OCI-LY7 (cell line): ENCODE data around the gene KLHDC8A. TPM values are rescaled to one million over a fixed set of nuclear protein-coding genes. Genes with fewer than 3 reads are reported as not detected.

Experiments used
- BruUV-seq: library from RNA; stranded (reverse); fragments of 400-500 nt; replicated peaks from 2 replicates; lab custom pipeline; 2021; lab: Mats Ljungman, UMichigan
- CTCF ChIA-PET: fragments of 300-600 bp; sonication (Branson Sonifier 250); formaldehyde crosslinking; loops from one replicate; lab custom pipeline; 2022; ENCODE audit warnings: antibody characterized with exemption; ENCODE audit not compliant: unreplicated experiment; lab: Charles Lee
- POLR2A ChIA-PET: fragments of 300-600 bp; sonication (Branson Sonifier 250); formaldehyde crosslinking; loops from one replicate; lab custom pipeline; 2022; ENCODE audit warnings: antibody characterized with exemption; lab: Charles Lee
- DNase-seq: peaks from one replicate; pipeline ENCODE4 v3.0.0-alpha.2; 2015; ENCODE audit warnings: low spot score
- H2AFZ ChIP-seq: fragments of 200-600 bp; sonication (generic), shearing (Covaris generic); 2 replicates; pipeline ENCODE4 v1.6.1; 2014; ENCODE audit warnings: mild to moderate bottlenecking, antibody characterized with exemption, low read length, moderate library complexity
- H3K27ac ChIP-seq: fragments of 200-600 bp; sonication (generic); 2 replicates; pipeline ENCODE4 v1.5.1; 2014; ENCODE audit warnings: mixed run types, low read depth, mild to moderate bottlenecking, moderate library complexity, low read length, inconsistent platforms; ENCODE audit not compliant: poor library complexity, severe bottlenecking
- H3K36me3 ChIP-seq: fragments of 200-600 bp; sonication (generic); 2 replicates; pipeline ENCODE4 v1.6.1; 2014; ENCODE audit warnings: mild to moderate bottlenecking, antibody characterized with exemption, low read length, moderate library complexity, mixed read lengths; ENCODE audit not compliant: insufficient read depth
- H3K4me1 ChIP-seq: fragments of 200-600 bp; sonication (generic); 2 replicates; pipeline ENCODE4 v1.5.1; 2014; ENCODE audit warnings: mild to moderate bottlenecking, low read length; ENCODE audit not compliant: insufficient read depth, poor library complexity, severe bottlenecking
- H3K4me2 ChIP-seq: fragments of 200-600 bp; sonication (generic); 2 replicates; pipeline ENCODE4 v1.6.1; 2014; ENCODE audit warnings: mild to moderate bottlenecking, low read length
- H3K4me3 ChIP-seq: fragments of 200-600 bp; sonication (generic); 2 replicates; pipeline ENCODE4 v1.5.1; 2014; ENCODE audit warnings: mild to moderate bottlenecking, low read depth, low read length; ENCODE audit not compliant: poor library complexity, severe bottlenecking
- H3K79me2 ChIP-seq: fragments of 200-600 bp; sonication (generic); 2 replicates; pipeline ENCODE4 v1.6.1; 2016; ENCODE audit warnings: low read depth, mild to moderate bottlenecking, low read length, moderate library complexity, mixed read lengths; ENCODE audit not compliant: insufficient read depth
- H3K9me2 ChIP-seq: fragments of 200-600 bp; sonication (generic); 2 replicates; pipeline ENCODE4 v1.6.1; 2016; ENCODE audit warnings: mild to moderate bottlenecking, low read length, mixed read lengths; ENCODE audit not compliant: insufficient read depth
- H3K9me3 ChIP-seq: fragments of 200-600 bp; sonication (generic); 2 replicates; pipeline ENCODE4 v1.6.1; 2014; ENCODE audit warnings: mild to moderate bottlenecking, mixed run types, low read length, mixed read lengths
- H4K20me1 ChIP-seq: fragments of 200-600 bp; sonication (generic); 2 replicates; pipeline ENCODE4 v1.6.1; 2014; ENCODE audit warnings: mild to moderate bottlenecking, antibody characterized with exemption, low read length, moderate library complexity, mixed read lengths; ENCODE audit not compliant: insufficient read depth
- CTCF ChIP-seq: fragments of 200-600 bp; sonication (generic); conservative IDR thresholded peaks from 2 replicates; pipeline ENCODE4 v1.5.1; 2014; ENCODE audit warnings: mild to moderate bottlenecking, antibody characterized with exemption, low read length, moderate library complexity, mixed read lengths
- EZH2phosphoT487 ChIP-seq: fragments of 200-600 bp; sonication (generic); IDR thresholded peaks from 2 replicates; pipeline ENCODE4 v1.6.1; 2018; ENCODE audit warnings: low read depth, borderline replicate concordance, mild to moderate bottlenecking, mixed run types, antibody characterized with exemption, low read length, moderate library complexity, mixed read lengths
- intact Hi-C: fragments of 100-400 bp; cut with micrococcal nuclease; formaldehyde crosslinking; loops from one replicate; pipeline ENCODE4 v1.10.0; 2022; ENCODE audit not compliant: unreplicated experiment
- total RNA-seq, 2 experiments: library from RNA; depleted of rRNA in 1 of 2; stranded (reverse); fragments of >200 nt in 1 of 2; shearing (Covaris generic) in 1 of 2; gene quantifications; 2 replicates each; pipeline ENCODE4 v1.2.3, GENCODE V29; 2014 to 2022

KLHDC8A gene
- total RNA-seq, 2 experiments from 2014 or later: not detected

- no peaks in the 10 kb centered on the region for H3K9me3 ChIP-seq
- no peak overlapping the region for H3K4me2 ChIP-seq
- no peaks in the 10 kb centered on the region for H3K36me3 ChIP-seq
- no TSS peak for BruUV-seq
- H3K4me3 ChIP-seq: no peak overlapping the region
- intact Hi-C loops: no loop called here
- DNase-seq: no peak
- H3K27ac ChIP-seq: no peak overlapping the region
- TF ChIP-seq CTCF: no peak
- TF ChIP-seq EZH2phosphoT487: no peak
- H2AFZ ChIP-seq: no peak overlapping the region
- no peaks in the 10 kb centered on the region for H3K9me2 ChIP-seq
- CTCF ChIA-PET: interaction anchor here (0.6 kb wide), 1 partner anchor 185 kb away, joined by 3 read pairs; no protein-coding TSS in a partner anchor
- peaks cover 3% of the 10 kb centered on the region for H3K4me1 ChIP-seq
- POLR2A ChIA-PET: no interaction called here
- H4K20me1 ChIP-seq: no peaks in the 10 kb centered on the region
- H3K79me2 ChIP-seq: no peaks in the 10 kb centered on the region
These were observed 26.6 kb downstream of the KLHDC8A start for GRCh38 chr1:205330150-205330549.

- no TSS peak for BruUV-seq
- TF ChIP-seq EZH2phosphoT487 (no peak), CTCF (no peak)
- Histone ChIP-seq H3K79me2 (no peaks in the 10 kb centered on the region), H3K4me1 (peaks cover 7% of the 10 kb centered on the region), H2AFZ (no peak overlapping the region), H3K27ac (no peak overlapping the region), H3K36me3 (no peaks in the 10 kb centered on the region), H3K9me3 (no peaks in the 10 kb centered on the region), H3K9me2 (no peaks in the 10 kb centered on the region), H3K4me2 (no peak overlapping the region), H3K4me3 (no peak overlapping the region), H4K20me1 (no peaks in the 10 kb centered on the region)
- POLR2A ChIA-PET: no interaction called here
- no peak for DNase-seq
- CTCF ChIA-PET: no interaction called here
- intact Hi-C loops: loop anchor here (5.0 kb wide), 1 partner anchor 207 kb away; the partner anchor contains the start of gene RBBP5
These were observed 27.0 kb downstream of the KLHDC8A start for GRCh38 chr1:205329719-205330118.

GRCh38 chr1:205328476-205328875, 28.2 kb downstream of the KLHDC8A start:
- Histone ChIP-seq H3K4me2 (no peak overlapping the region), H3K4me3 (no peak overlapping the region), H3K27ac (no peak overlapping the region), H2AFZ (no peak overlapping the region), H3K36me3 (no peaks in the 10 kb centered on the region), H3K4me1 (peaks cover 11% of the 10 kb centered on the region), H3K9me3 (no peaks in the 10 kb centered on the region), H3K79me2 (no peaks in the 10 kb centered on the region), H4K20me1 (no peaks in the 10 kb centered on the region), H3K9me2 (no peaks in the 10 kb centered on the region)
- ChIA-PET POLR2A (no interaction called here), CTCF (interaction anchor here (0.7 to 0.9 kb wide), 2 partner anchors 9 to 40 kb away, joined by 3 read pairs; no protein-coding TSS in a partner anchor)
- no peak for DNase-seq
- intact Hi-C loops: loop anchor here (5.0 kb wide), 1 partner anchor 206 kb away; the partner anchor contains the start of gene RBBP5
- BruUV-seq: no TSS peak
- TF ChIP-seq CTCF (no peak), EZH2phosphoT487 (no peak)
